ENCODE results near the gene CCDC148. TPM values are rescaled to one million over a fixed set of nuclear protein-coding genes. Genes with fewer than 3 reads are reported as not detected.
"Not testable (repeated sequence)": the region's sequence is repeated elsewhere in the genome, so short reads cannot be mapped to it uniquely, and the experiment has no call there.

The CCDC148 gene
- total RNA-seq, 2 experiments from 2014 or later: not detected

DNA sequence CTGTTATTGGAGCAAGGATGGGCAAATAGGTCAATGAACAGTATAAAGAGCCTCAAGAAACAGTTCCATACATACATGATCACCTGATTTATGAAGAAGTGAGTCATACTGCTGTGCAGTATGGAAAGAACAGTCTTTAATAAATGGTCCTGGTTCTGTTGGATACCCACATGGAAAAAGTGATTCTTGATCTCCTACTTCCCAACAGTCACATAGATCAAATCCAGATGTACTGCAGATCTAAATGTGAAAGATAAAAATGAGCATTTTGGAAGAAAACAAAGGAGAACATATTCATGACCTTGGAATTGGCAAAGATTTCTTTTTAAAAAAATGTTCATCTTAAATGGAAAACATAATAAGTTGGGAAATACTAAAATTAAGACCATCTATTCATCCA lies 75.8 kb downstream of the CCDC148 start:
- intact Hi-C loops (cut with micrococcal nuclease): no loop called here
- no peaks in the 10 kb centered on the region for H3K27me3 Mint-ChIP-seq (ENCODE audit: low read depth)
- no peak for DNase-seq
- H3K27ac Mint-ChIP-seq: no peak overlapping the region
- no peak overlapping the region for H3K4me3 Mint-ChIP-seq
- H3K36me3 Mint-ChIP-seq (ENCODE audit: low read depth): no peaks in the 10 kb centered on the region
- H3K9me3 Mint-ChIP-seq: no peaks in the 10 kb centered on the region
- no peaks in the 10 kb centered on the region for H3K4me1 Mint-ChIP-seq (ENCODE audit: low read depth)
- CTCF ChIA-PET: no interaction called here

GRCh38 chr2:158378926-158379325 lies 77.6 kb downstream of the CCDC148 start:
- intact Hi-C loops (cut with micrococcal nuclease): no loop called here
- no peak overlapping the region for H3K4me3 Mint-ChIP-seq
- no peaks in the 10 kb centered on the region for H3K27me3 Mint-ChIP-seq (ENCODE audit: low read depth)
- no peak overlapping the region for H3K27ac Mint-ChIP-seq
- DNase-seq: no peak
- H3K4me1 Mint-ChIP-seq (ENCODE audit: low read depth): no peaks in the 10 kb centered on the region
- H3K36me3 Mint-ChIP-seq (ENCODE audit: low read depth): no peaks in the 10 kb centered on the region
- CTCF ChIA-PET: interaction anchor here (1.4 kb wide), 1 partner anchor 199 kb away, joined by 3 read pairs; no protein-coding TSS in a partner anchor
- H3K9me3 Mint-ChIP-seq: no peaks in the 10 kb centered on the region

DNA sequence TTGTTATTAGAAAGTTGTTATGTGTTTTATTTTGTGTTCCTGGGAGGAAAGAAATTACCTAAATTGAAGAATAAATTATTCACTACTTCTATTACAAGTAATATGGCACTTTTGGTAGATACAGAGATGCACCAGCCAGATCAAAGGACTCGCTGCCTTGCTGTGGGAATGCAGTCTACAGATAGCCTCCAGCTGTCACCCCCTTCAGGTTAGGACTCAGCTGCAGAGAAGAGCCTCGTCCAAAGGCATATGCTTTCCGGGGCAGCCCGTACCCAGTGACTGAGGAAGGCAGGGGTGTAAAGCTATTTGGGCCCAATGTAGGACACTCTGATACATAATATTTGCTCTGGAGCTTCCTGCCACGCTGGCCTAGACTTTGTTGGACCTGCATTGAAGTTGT lies 90.2 kb downstream of the CCDC148 start:
- DNase-seq: no peak
- Mint-ChIP-seq H3K4me3 (no peak overlapping the region), H3K27me3 (ENCODE audit: low read depth) (no peaks in the 10 kb centered on the region), H3K27ac (no peak overlapping the region), H3K4me1 (ENCODE audit: low read depth) (no peaks in the 10 kb centered on the region), H3K9me3 (peaks cover 17% of the 10 kb centered on the region), H3K36me3 (ENCODE audit: low read depth) (no peaks in the 10 kb centered on the region)
- intact Hi-C loops (cut with micrococcal nuclease): no loop called here
- CTCF ChIA-PET: interaction anchor here (0.6 kb wide), 1 partner anchor 345 kb away, joined by 8 read pairs; no protein-coding TSS in a partner anchor

DNA sequence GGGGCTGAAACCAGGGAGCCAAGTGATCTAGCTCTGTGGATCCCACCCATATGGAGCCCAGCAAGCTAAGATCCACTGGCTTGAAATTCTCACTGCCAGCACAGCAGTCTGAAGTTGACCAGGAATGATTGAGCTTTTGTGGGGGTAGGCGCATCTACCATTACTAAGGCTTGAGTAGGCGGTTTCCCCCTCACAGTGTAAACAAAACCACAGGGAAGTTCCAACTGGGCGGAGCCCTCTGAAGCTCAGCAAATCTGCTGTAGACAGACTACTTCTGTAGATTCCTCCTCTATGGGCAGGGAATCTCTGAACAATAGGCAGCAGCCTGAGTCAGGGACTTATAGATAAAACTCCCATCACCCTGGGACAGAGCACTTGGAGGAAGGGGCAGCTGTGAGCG lies 96.7 kb downstream of the CCDC148 start:
- H3K9me3 Mint-ChIP-seq: peaks cover 14% of the 10 kb centered on the region
- no peak overlapping the region for H3K4me3 Mint-ChIP-seq
- no peak overlapping the region for H3K27ac Mint-ChIP-seq
- H3K27me3 Mint-ChIP-seq (ENCODE audit: low read depth): no peaks in the 10 kb centered on the region
- H3K36me3 Mint-ChIP-seq (ENCODE audit: low read depth): no peaks in the 10 kb centered on the region
- H3K4me1 Mint-ChIP-seq (ENCODE audit: low read depth): no peaks in the 10 kb centered on the region
- CTCF ChIA-PET: interaction anchor here (0.6 kb wide), 1 partner anchor 53 kb away, joined by 5 read pairs; no protein-coding TSS in a partner anchor
- peak; percentile 21 for DNase-seq
- intact Hi-C loops (cut with micrococcal nuclease): no loop called here

GRCh38 chr2:158357699-158358098 lies 98.9 kb downstream of the CCDC148 start:
- Mint-ChIP-seq H3K27ac (no peak overlapping the region), H3K36me3 (ENCODE audit: low read depth) (no peaks in the 10 kb centered on the region), H3K4me3 (no peak overlapping the region), H3K27me3 (ENCODE audit: low read depth) (no peaks in the 10 kb centered on the region), H3K4me1 (ENCODE audit: low read depth) (no peaks in the 10 kb centered on the region), H3K9me3 (peaks cover 10% of the 10 kb centered on the region)
- CTCF ChIA-PET: no interaction called here
- DNase-seq: no peak
- intact Hi-C loops (cut with micrococcal nuclease): no loop called here

DNA sequence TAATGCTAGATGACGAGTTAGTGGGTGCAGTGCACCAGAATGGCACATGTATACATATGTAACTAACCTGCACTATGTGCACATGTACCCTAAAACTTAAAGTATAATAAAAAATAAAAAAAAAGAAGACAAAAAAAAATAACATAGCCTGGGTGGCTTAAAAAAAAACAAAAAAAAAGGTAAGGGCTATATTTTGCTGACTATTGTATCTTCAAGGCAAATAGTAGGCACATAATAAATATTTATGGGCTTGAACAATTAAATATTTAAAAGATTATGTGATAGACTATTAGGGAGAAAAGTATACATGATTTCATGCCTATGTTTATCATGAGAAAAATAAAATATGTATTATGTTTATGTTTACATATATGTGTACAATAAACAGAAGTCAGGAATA lies 99.4 kb downstream of the CCDC148 start:
- H3K4me3 Mint-ChIP-seq: no peak overlapping the region
- H3K9me3 Mint-ChIP-seq: peaks cover 7% of the 10 kb centered on the region
- CTCF ChIA-PET: no interaction called here
- intact Hi-C loops (cut with micrococcal nuclease): no loop called here
- no peaks in the 10 kb centered on the region for H3K36me3 Mint-ChIP-seq (ENCODE audit: low read depth)
- H3K27ac Mint-ChIP-seq: no peak overlapping the region
- H3K27me3 Mint-ChIP-seq (ENCODE audit: low read depth): no peaks in the 10 kb centered on the region
- no peak for DNase-seq
- H3K4me1 Mint-ChIP-seq (ENCODE audit: low read depth): no peaks in the 10 kb centered on the region

GRCh38 chr2:158351466-158351816 lies 105.1 kb downstream of the CCDC148 start:
- H3K4me1 Mint-ChIP-seq (ENCODE audit: low read depth); DNase-seq; H3K9me3 Mint-ChIP-seq; H3K36me3 Mint-ChIP-seq (ENCODE audit: low read depth); CTCF ChIA-PET; H3K27ac Mint-ChIP-seq; intact Hi-C loops (cut with micrococcal nuclease); H3K27me3 Mint-ChIP-seq (ENCODE audit: low read depth); H3K4me3 Mint-ChIP-seq: not testable (repeated sequence)

- H3K36me3 Mint-ChIP-seq (ENCODE audit: low read depth); H3K27me3 Mint-ChIP-seq (ENCODE audit: low read depth); H3K27ac Mint-ChIP-seq; H3K4me3 Mint-ChIP-seq; DNase-seq; CTCF ChIA-PET; H3K4me1 Mint-ChIP-seq (ENCODE audit: low read depth); H3K9me3 Mint-ChIP-seq; intact Hi-C loops (cut with micrococcal nuclease): not testable (repeated sequence)
Observed at GRCh38 chr2:158350751-158351465, 105.6 kb downstream of the CCDC148 start.

DNA sequence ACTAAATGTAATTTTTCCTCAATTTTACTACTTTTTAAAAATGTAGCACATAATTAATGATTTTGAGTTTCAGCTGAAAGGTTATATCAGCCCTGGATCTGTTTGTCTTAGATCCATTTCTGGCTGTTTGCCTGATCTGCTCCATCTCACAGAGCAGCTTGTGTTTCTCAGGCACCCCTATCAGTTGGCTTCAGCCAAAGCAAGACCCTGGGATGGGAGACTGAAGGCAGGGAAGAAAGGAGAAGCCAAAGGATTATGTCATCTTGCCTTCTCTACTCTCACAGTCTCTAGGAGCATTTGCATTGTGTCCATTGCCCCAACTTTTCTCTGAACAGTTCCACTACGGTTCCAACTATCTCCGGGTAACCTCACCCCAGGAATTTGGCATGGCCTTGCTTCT lies 110.5 kb downstream of the CCDC148 start:
- Mint-ChIP-seq H3K9me3 (no peaks in the 10 kb centered on the region), H3K4me1 (ENCODE audit: low read depth) (no peaks in the 10 kb centered on the region), H3K4me3 (no peak overlapping the region), H3K36me3 (ENCODE audit: low read depth) (no peaks in the 10 kb centered on the region), H3K27me3 (ENCODE audit: low read depth) (no peaks in the 10 kb centered on the region), H3K27ac (no peak overlapping the region)
- intact Hi-C loops (cut with micrococcal nuclease): no loop called here
- CTCF ChIA-PET: no interaction called here
- DNase-seq: no peak

DNA sequence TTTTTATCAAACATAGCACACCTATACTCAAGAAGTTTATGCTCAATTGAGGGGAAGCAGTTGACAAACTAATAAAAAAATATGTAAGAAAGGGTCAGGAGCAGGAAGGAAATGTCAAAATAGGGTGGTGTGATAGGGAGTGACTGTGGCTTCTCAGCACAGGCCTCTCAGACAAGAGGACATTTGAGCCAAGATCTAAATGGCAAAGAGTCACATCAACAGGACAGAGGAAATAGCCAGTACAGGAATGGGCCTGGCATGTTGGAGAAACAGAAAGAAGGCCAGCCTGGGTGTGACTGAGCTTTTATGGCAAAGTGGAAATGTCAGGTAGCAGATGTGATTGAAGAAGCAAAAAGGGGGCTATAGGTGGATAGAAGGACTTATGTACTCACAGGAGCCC lies 117.0 kb downstream of the CCDC148 start:
- intact Hi-C loops (cut with micrococcal nuclease): no loop called here
- peaks cover 10% of the 10 kb centered on the region for H3K27me3 Mint-ChIP-seq (ENCODE audit: low read depth)
- H3K27ac Mint-ChIP-seq: no peak overlapping the region
- CTCF ChIA-PET: no interaction called here
- no peaks in the 10 kb centered on the region for H3K36me3 Mint-ChIP-seq (ENCODE audit: low read depth)
- no peaks in the 10 kb centered on the region for H3K4me1 Mint-ChIP-seq (ENCODE audit: low read depth)
- H3K4me3 Mint-ChIP-seq: no peak overlapping the region
- no peaks in the 10 kb centered on the region for H3K9me3 Mint-ChIP-seq
- no peak for DNase-seq

DNA sequence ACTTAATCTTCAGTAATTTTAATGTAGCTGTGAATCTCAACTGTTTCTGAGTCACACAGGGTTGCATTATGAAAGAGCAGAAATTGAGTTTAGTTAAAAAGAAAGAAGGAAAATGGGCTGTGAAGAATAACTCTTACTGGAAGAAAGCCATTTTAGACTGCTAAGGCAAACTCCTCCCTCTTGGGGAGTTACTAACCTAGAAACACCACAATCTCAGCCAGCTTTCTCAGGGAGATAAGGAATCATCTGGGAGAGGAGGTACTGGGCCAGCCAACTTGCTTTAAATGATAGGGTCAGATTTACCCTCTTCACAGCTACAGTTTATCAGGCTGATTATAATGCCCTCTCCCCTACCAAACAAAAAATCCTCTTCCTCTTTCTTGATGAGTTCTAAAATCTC lies 119.5 kb downstream of the CCDC148 start:
- H3K27ac Mint-ChIP-seq: no peak overlapping the region
- intact Hi-C loops (cut with micrococcal nuclease): no loop called here
- CTCF ChIA-PET: no interaction called here
- H3K9me3 Mint-ChIP-seq: no peaks in the 10 kb centered on the region
- no peaks in the 10 kb centered on the region for H3K4me1 Mint-ChIP-seq (ENCODE audit: low read depth)
- H3K36me3 Mint-ChIP-seq (ENCODE audit: low read depth): no peaks in the 10 kb centered on the region
- DNase-seq: no peak
- no peak overlapping the region for H3K4me3 Mint-ChIP-seq
- peaks cover 11% of the 10 kb centered on the region for H3K27me3 Mint-ChIP-seq (ENCODE audit: low read depth)

- H3K9me3 Mint-ChIP-seq: peaks cover 16% of the 10 kb centered on the region
- H3K4me3 Mint-ChIP-seq; DNase-seq; H3K27ac Mint-ChIP-seq; intact Hi-C loops (cut with micrococcal nuclease); H3K4me1 Mint-ChIP-seq (ENCODE audit: low read depth); H3K36me3 Mint-ChIP-seq (ENCODE audit: low read depth); CTCF ChIA-PET: not testable (repeated sequence)
- H3K27me3 Mint-ChIP-seq (ENCODE audit: low read depth): peaks cover 15% of the 10 kb centered on the region
Observed at GRCh38 chr2:158331799-158332198, 124.8 kb downstream of the CCDC148 start.

DNA sequence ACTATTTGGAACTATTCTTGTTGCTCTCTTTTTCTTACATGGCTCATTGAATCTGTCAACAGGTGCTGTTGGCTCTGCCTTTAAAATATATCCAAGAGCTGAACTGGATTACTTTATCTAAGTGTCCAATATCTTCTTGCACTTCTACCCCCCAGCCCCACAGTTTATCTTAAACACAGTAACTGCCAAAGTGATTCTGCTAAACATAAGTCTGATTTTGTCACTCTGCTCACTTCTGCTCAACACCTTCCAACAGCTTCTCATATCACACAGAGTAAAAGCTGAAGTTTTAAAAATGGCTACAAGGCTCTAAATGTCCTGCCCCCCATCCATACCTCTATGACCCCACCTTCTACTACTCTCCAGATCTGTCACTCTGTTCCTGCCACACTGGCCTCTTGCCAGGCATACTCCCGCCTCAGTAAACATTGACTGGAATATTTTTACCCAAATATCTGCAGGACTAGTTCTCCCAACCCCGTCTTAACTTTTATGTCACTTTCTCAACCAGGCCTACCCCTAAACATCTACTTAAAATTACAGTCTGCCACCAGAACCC lies 130.7 kb downstream of the CCDC148 start:
- H3K4me3 Mint-ChIP-seq: no peak overlapping the region
- H3K36me3 Mint-ChIP-seq (ENCODE audit: low read depth): no peaks in the 10 kb centered on the region
- H3K9me3 Mint-ChIP-seq: peaks cover 7% of the 10 kb centered on the region
- no peak for DNase-seq
- no peaks in the 10 kb centered on the region for H3K27me3 Mint-ChIP-seq (ENCODE audit: low read depth)
- no peak overlapping the region for H3K27ac Mint-ChIP-seq
- CTCF ChIA-PET: no interaction called here
- intact Hi-C loops (cut with micrococcal nuclease): no loop called here
- no peaks in the 10 kb centered on the region for H3K4me1 Mint-ChIP-seq (ENCODE audit: low read depth)
